OCI-LY7 (cell line): Measurements from ENCODE around the gene OBI1. TPM values are rescaled to one million over a fixed set of nuclear protein-coding genes. Genes with fewer than 3 reads are reported as not detected.

Source experiments
- BruUV-seq: library from RNA; stranded (reverse); fragments of 400-500 nt; replicated peaks from 2 replicates; lab custom pipeline; 2021; lab: Mats Ljungman, UMichigan
- CTCF ChIA-PET: fragments of 300-600 bp; sonication (Branson Sonifier 250); formaldehyde crosslinking; loops from one replicate; lab custom pipeline; 2022; ENCODE audit warnings: antibody characterized with exemption; ENCODE audit not compliant: unreplicated experiment; lab: Charles Lee
- POLR2A ChIA-PET: fragments of 300-600 bp; sonication (Branson Sonifier 250); formaldehyde crosslinking; loops from one replicate; lab custom pipeline; 2022; ENCODE audit warnings: antibody characterized with exemption; lab: Charles Lee
- DNase-seq: peaks from one replicate; pipeline ENCODE4 v3.0.0-alpha.2; 2015; ENCODE audit warnings: low spot score
- H2AFZ ChIP-seq: fragments of 200-600 bp; sonication (generic), shearing (Covaris generic); 2 replicates; pipeline ENCODE4 v1.6.1; 2014; ENCODE audit warnings: mild to moderate bottlenecking, antibody characterized with exemption, low read length, moderate library complexity
- H3K27ac ChIP-seq: fragments of 200-600 bp; sonication (generic); 2 replicates; pipeline ENCODE4 v1.5.1; 2014; ENCODE audit warnings: mixed run types, low read depth, mild to moderate bottlenecking, moderate library complexity, low read length, inconsistent platforms; ENCODE audit not compliant: poor library complexity, severe bottlenecking
- H3K36me3 ChIP-seq: fragments of 200-600 bp; sonication (generic); 2 replicates; pipeline ENCODE4 v1.6.1; 2014; ENCODE audit warnings: mild to moderate bottlenecking, antibody characterized with exemption, low read length, moderate library complexity, mixed read lengths; ENCODE audit not compliant: insufficient read depth
- H3K4me1 ChIP-seq: fragments of 200-600 bp; sonication (generic); 2 replicates; pipeline ENCODE4 v1.5.1; 2014; ENCODE audit warnings: mild to moderate bottlenecking, low read length; ENCODE audit not compliant: insufficient read depth, poor library complexity, severe bottlenecking
- H3K4me2 ChIP-seq: fragments of 200-600 bp; sonication (generic); 2 replicates; pipeline ENCODE4 v1.6.1; 2014; ENCODE audit warnings: mild to moderate bottlenecking, low read length
- H3K4me3 ChIP-seq: fragments of 200-600 bp; sonication (generic); 2 replicates; pipeline ENCODE4 v1.5.1; 2014; ENCODE audit warnings: mild to moderate bottlenecking, low read depth, low read length; ENCODE audit not compliant: poor library complexity, severe bottlenecking
- H3K79me2 ChIP-seq: fragments of 200-600 bp; sonication (generic); 2 replicates; pipeline ENCODE4 v1.6.1; 2016; ENCODE audit warnings: low read depth, mild to moderate bottlenecking, low read length, moderate library complexity, mixed read lengths; ENCODE audit not compliant: insufficient read depth
- H3K9me2 ChIP-seq: fragments of 200-600 bp; sonication (generic); 2 replicates; pipeline ENCODE4 v1.6.1; 2016; ENCODE audit warnings: mild to moderate bottlenecking, low read length, mixed read lengths; ENCODE audit not compliant: insufficient read depth
- H3K9me3 ChIP-seq: fragments of 200-600 bp; sonication (generic); 2 replicates; pipeline ENCODE4 v1.6.1; 2014; ENCODE audit warnings: mild to moderate bottlenecking, mixed run types, low read length, mixed read lengths
- H4K20me1 ChIP-seq: fragments of 200-600 bp; sonication (generic); 2 replicates; pipeline ENCODE4 v1.6.1; 2014; ENCODE audit warnings: mild to moderate bottlenecking, antibody characterized with exemption, low read length, moderate library complexity, mixed read lengths; ENCODE audit not compliant: insufficient read depth
- EZH2phosphoT487 ChIP-seq: fragments of 200-600 bp; sonication (generic); IDR thresholded peaks from 2 replicates; pipeline ENCODE4 v1.6.1; 2018; ENCODE audit warnings: low read depth, borderline replicate concordance, mild to moderate bottlenecking, mixed run types, antibody characterized with exemption, low read length, moderate library complexity, mixed read lengths
- intact Hi-C: fragments of 100-400 bp; cut with micrococcal nuclease; formaldehyde crosslinking; loops from one replicate; pipeline ENCODE4 v1.10.0; 2022; ENCODE audit not compliant: unreplicated experiment
- total RNA-seq, 2 experiments: library from RNA; depleted of rRNA in 1 of 2; stranded (reverse); fragments of >200 nt in 1 of 2; shearing (Covaris generic) in 1 of 2; gene quantifications; 2 replicates each; pipeline ENCODE4 v1.2.3, GENCODE V29; 2014 to 2022
- TF ChIP-seq, protein P1 (sequence below): fragments of 200-600 bp; sonication (generic); conservative IDR thresholded peaks from 2 replicates; pipeline ENCODE4 v1.5.1; 2014; ENCODE audit warnings: mild to moderate bottlenecking, antibody characterized with exemption, low read length, moderate library complexity, mixed read lengths

Gene OBI1
- total RNA-seq, 2 experiments from 2014 or later: 17.9 to 18.3 TPM

DNA sequence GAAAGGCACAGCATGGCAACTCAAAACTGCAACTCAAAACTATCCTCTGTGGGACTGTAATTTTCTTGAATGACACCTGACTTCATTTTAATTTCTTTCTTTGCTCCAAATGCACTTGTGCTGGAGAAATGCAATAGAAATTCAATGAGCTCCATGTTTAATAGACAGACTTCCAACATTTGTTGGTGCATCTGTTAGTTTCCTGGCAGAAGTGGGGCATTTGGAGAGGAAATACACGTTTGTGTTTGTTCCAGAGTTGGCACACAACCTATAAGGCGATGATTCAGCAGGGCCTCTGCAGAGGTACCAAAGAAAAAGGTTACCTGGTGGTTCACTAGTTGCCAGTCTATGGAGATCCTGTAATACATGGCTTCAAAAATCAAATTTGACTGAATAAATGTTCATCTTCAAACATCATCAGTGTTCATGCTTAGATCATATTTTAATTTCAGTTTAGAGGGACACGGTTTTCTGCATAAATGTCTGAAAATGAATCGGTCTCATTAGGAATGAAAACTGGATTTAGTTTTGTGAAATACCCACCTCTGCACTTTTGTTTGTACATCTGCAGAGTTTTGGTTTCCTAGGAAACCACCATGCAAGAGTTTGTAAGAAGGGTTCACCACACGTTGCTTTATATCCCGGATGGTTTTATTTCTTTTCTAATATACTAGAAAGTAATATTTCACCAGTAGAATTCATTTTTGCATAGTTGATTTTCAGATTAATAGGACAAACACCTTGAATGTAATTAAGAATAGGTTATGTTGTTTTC is 21.8 kb upstream of the OBI1 start:
- DNase-seq: no peak
- H2AFZ ChIP-seq: no peak overlapping the region
- H3K4me3 ChIP-seq: no peak overlapping the region
- ChIA-PET POLR2A (interaction anchor here (0.6 to 1.0 kb wide), 2 partner anchors 32 to 958 kb away, joined by 3 read pairs; no protein-coding TSS in a partner anchor), CTCF (no interaction called here)
- H4K20me1 ChIP-seq: no peaks in the 10 kb centered on the region
- H3K9me3 ChIP-seq: no peaks in the 10 kb centered on the region
- H3K27ac ChIP-seq: no peak overlapping the region
- no peak overlapping the region for H3K4me2 ChIP-seq
- no peaks in the 10 kb centered on the region for H3K4me1 ChIP-seq
- H3K79me2 ChIP-seq: no peaks in the 10 kb centered on the region
- no TSS peak for BruUV-seq
- H3K36me3 ChIP-seq: no peaks in the 10 kb centered on the region
- intact Hi-C loops: no loop called here
- H3K9me2 ChIP-seq: no peaks in the 10 kb centered on the region
- TF ChIP-seq, protein P1, sequence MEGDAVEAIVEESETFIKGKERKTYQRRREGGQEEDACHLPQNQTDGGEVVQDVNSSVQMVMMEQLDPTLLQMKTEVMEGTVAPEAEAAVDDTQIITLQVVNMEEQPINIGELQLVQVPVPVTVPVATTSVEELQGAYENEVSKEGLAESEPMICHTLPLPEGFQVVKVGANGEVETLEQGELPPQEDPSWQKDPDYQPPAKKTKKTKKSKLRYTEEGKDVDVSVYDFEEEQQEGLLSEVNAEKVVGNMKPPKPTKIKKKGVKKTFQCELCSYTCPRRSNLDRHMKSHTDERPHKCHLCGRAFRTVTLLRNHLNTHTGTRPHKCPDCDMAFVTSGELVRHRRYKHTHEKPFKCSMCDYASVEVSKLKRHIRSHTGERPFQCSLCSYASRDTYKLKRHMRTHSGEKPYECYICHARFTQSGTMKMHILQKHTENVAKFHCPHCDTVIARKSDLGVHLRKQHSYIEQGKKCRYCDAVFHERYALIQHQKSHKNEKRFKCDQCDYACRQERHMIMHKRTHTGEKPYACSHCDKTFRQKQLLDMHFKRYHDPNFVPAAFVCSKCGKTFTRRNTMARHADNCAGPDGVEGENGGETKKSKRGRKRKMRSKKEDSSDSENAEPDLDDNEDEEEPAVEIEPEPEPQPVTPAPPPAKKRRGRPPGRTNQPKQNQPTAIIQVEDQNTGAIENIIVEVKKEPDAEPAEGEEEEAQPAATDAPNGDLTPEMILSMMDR: no peak
- TF ChIP-seq EZH2phosphoT487: no peak

- no TSS peak for BruUV-seq
- Histone ChIP-seq H3K36me3 (no peaks in the 10 kb centered on the region), H4K20me1 (no peaks in the 10 kb centered on the region), H3K27ac (no peak overlapping the region), H3K4me2 (no peak overlapping the region), H3K9me2 (no peaks in the 10 kb centered on the region), H3K79me2 (no peaks in the 10 kb centered on the region), H3K4me3 (no peak overlapping the region), H2AFZ (no peak overlapping the region), H3K4me1 (no peaks in the 10 kb centered on the region), H3K9me3 (no peaks in the 10 kb centered on the region)
- intact Hi-C loops: no loop called here
- TF ChIP-seq, protein P1: no peak
- TF ChIP-seq EZH2phosphoT487: no peak
- ChIA-PET CTCF (no interaction called here), POLR2A (no interaction called here)
- no peak for DNase-seq
Observed at GRCh38 chr13:78680115-78680561, 21.2 kb upstream of the OBI1 start.

GRCh38 chr13:78679329-78679728 is 20.4 kb upstream of the OBI1 start:
- Histone ChIP-seq H3K27ac (no peak overlapping the region), H3K9me3 (no peaks in the 10 kb centered on the region), H3K4me3 (no peak overlapping the region), H3K36me3 (no peaks in the 10 kb centered on the region), H3K9me2 (no peaks in the 10 kb centered on the region), H4K20me1 (no peaks in the 10 kb centered on the region), H2AFZ (no peak overlapping the region), H3K4me2 (no peak overlapping the region), H3K4me1 (no peaks in the 10 kb centered on the region), H3K79me2 (no peaks in the 10 kb centered on the region)
- intact Hi-C loops: no loop called here
- POLR2A ChIA-PET: no interaction called here
- no TSS peak for BruUV-seq
- CTCF ChIA-PET: no interaction called here
- no peak for TF ChIP-seq EZH2phosphoT487
- TF ChIP-seq, protein P1: no peak
- no peak for DNase-seq
